Activated naive CD4-positive, alpha-beta T cell treated with anti-CD3 and anti-CD28 coated beads, Interleukin-2, amount 10 ng/mL, durations not matched to agents 7 days and 5 days (primary cell): ENCODE results near the gene ANLN.
A peak's percentile ranks its signal among the peaks of the same experiment; 100 is the strongest.

Experiments used
- CTCF ChIA-PET: fragments of 350-600 bp; sonication (Branson Sonifier 250); formaldehyde crosslinking; loops from one replicate; lab custom pipeline; 2021; ENCODE audit warnings: antibody characterized with exemption; lab: Charles Lee
- DNase-seq: peaks from one replicate; pipeline ENCODE4 v3.0.0-alpha.2; 2020
- H3K27ac Mint-ChIP-seq: one replicate; pipeline ENCODE4 v1.8.0; 2021; ENCODE audit warnings: mild to moderate bottlenecking, moderate library complexity, mixed read lengths
- H3K27me3 Mint-ChIP-seq: one replicate; pipeline ENCODE4 v1.8.0; 2021; ENCODE audit warnings: mild to moderate bottlenecking, mixed read lengths
- H3K36me3 Mint-ChIP-seq: one replicate; pipeline ENCODE4 v1.8.0; 2021; ENCODE audit warnings: mixed read lengths
- H3K4me1 Mint-ChIP-seq: one replicate; pipeline ENCODE4 v1.8.0; 2021; ENCODE audit warnings: mixed read lengths
- H3K4me3 Mint-ChIP-seq: one replicate; pipeline ENCODE4 v1.8.0; 2021; ENCODE audit warnings: mild to moderate bottlenecking, moderate library complexity, mixed read lengths
- H3K9me3 Mint-ChIP-seq: one replicate; pipeline ENCODE4 v1.8.0; 2021; ENCODE audit warnings: mixed read lengths

The ANLN gene

DNA sequence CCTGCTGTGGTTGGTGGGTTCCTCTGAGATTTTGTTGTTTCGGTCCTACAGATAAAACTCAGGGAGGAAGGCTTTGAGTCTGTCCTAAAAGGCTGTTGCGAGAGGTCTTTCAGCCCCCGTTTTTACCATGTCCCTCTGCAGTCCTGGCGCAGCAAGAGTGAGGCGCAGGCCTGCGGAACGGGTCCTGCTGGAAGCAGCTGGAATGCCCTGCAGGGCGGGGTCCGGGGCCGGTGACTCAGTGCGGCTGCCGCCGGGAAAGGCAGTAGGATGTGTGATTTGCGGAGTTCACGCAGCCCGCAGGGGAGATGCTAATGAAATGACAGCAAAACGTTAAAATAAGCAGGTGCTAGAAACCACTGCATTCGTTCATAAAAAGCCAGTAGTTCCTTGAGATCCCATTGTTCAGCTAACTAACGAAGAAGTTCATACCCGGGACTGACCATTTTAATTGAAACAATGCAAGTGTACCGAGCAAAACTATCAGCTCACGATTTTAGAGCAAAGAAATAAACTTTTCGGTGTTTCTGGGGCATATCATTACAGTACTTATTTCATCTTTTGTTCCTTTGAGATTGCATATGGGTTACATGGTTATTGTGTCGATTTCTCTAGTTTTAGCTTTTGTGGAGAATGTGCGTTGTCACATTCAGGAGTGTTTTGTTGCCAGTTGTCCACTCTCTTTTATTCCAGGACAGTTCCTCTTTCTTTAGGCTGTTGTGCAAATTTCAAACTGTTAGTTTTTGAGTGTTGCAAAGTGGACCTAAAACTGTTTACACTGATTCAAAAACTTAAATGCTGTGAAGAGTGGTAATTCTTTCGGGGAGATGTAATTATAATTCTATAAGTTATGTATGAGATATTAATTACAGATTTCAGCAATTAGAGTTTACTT is 783 bp downstream of the ANLN start:
- Mint-ChIP-seq H3K4me3 (peak overlapping the region; percentile 85), H3K27me3 (peaks cover 20% of the 10 kb centered on the region), H3K36me3 (peaks cover 32% of the 10 kb centered on the region), H3K4me1 (peaks cover 44% of the 10 kb centered on the region), H3K9me3 (peaks cover 8% of the 10 kb centered on the region), H3K27ac (peak overlapping the region; percentile 83)
- CTCF ChIA-PET = interaction anchor here (0.8 to 2.4 kb wide), 2 partner anchors 23 to 51 kb away, joined by 4 to 11 read pairs; a partner anchor contains a TSS
- DNase-seq = peak; percentile 68

DNA sequence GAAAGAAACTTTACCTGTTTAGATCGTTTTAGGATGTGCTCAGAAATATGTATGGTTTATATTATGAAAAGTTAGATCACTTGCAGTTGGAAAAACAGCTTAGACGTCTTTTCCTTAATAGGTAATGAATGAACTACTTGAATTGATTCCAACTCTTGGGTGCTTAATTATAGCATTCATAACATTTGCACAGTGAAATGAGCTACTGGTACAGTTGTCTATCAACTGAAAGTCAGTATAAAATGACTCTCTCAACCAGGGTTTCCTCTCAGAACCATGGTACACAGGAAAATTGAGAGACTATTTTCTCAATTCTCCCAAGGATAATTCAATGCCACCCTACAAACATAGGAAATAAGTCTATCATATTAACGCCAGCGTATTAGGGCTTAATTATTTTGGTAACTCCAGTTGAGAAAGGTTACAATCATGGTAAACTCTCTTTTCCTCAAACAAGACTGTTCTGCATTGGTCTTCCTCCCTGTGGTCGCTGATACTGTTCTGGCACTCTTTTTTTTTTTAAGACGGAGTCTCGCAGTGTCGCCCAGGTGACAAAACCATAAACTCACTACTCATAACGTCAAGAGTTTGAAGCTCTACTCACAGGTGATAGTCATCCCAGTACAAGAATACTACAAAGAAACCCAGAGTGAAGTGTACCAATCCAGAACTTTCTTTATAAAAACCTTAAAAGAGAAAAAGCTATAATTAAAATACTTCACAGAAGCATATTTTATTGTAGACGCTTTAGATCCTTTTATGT is 2.0 kb downstream of the ANLN start:
- H3K27me3 Mint-ChIP-seq = peaks cover 14% of the 10 kb centered on the region
- peak overlapping the region; percentile 63 for H3K27ac Mint-ChIP-seq
- peak overlapping the region; percentile 85 for H3K4me3 Mint-ChIP-seq
- CTCF ChIA-PET = interaction anchor here (1.5 kb wide), 1 partner anchor 25 kb away, joined by 6 read pairs; a partner anchor contains a TSS
- peaks cover 41% of the 10 kb centered on the region for H3K36me3 Mint-ChIP-seq
- peaks cover 11% of the 10 kb centered on the region for H3K9me3 Mint-ChIP-seq
- DNase-seq = peak; percentile 24
- H3K4me1 Mint-ChIP-seq = peaks cover 50% of the 10 kb centered on the region

DNA sequence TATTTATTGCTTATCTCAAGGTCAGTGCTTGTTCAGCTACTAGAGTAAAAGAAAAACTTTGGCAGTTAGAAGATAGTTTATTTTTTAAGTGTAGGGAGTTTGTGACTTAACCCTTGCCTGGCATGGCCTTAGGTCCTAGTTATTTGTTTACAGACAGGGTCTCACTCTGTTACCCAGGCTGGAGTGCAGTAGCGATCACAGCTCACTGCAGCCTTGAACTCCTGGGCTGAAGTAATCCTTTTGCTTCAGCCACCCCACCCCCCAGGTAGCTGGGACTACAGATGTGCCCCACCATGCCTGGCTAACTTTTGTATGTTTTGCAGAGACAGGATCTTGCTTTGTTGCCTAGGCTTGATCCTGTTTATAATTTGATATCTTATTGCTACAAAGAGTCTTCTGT is 4.2 kb downstream of the ANLN start:
- H3K27me3 Mint-ChIP-seq = peaks cover 9% of the 10 kb centered on the region
- no peak overlapping the region for H3K4me3 Mint-ChIP-seq
- CTCF ChIA-PET = interaction anchor here (1.6 kb wide), 1 partner anchor 75 kb away, joined by 3 read pairs; no protein-coding TSS in a partner anchor
- peaks cover 57% of the 10 kb centered on the region for H3K36me3 Mint-ChIP-seq
- no peak for DNase-seq
- H3K27ac Mint-ChIP-seq = no peak overlapping the region
- H3K9me3 Mint-ChIP-seq = peaks cover 11% of the 10 kb centered on the region
- peaks cover 52% of the 10 kb centered on the region for H3K4me1 Mint-ChIP-seq

DNA sequence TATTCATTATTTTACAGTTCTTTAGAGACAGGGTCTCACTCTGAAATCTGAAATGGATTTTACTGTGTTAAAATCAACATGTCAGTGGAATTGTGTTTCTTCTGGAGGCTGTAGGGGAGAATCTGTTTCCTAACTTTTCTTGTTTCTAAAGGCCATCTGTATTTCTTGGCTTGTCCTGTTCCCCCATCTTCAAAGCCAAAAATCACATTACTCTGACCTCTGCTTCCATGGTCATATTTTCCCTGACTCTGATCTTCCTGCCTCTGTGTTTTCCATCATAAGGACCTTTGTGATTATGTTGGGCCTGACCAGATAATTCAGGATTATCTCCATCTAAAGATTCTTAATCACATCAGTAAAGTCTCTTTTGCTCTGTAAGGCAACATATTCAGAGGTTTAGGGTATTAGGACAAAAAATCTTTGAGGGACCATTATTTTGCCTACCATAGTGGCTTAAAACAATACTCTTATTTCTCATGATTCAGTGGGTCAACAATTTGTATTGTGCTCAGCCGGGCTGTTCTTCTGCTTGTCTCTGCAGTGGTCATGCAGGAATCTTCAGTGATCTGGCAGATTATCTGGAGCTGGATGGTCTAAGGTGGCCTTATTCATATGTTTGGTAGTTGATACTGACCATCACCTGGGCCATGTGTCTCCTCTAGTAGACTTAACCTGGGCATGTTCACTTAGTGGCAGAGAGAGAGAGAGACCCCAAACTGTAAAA is 5.7 kb downstream of the ANLN start:
- CTCF ChIA-PET = no interaction called here
- no peak for DNase-seq
- Mint-ChIP-seq H3K4me1 (peaks cover 50% of the 10 kb centered on the region), H3K36me3 (peaks cover 72% of the 10 kb centered on the region), H3K27ac (no peak overlapping the region), H3K4me3 (no peak overlapping the region), H3K9me3 (peaks cover 11% of the 10 kb centered on the region), H3K27me3 (no peaks in the 10 kb centered on the region)

DNA sequence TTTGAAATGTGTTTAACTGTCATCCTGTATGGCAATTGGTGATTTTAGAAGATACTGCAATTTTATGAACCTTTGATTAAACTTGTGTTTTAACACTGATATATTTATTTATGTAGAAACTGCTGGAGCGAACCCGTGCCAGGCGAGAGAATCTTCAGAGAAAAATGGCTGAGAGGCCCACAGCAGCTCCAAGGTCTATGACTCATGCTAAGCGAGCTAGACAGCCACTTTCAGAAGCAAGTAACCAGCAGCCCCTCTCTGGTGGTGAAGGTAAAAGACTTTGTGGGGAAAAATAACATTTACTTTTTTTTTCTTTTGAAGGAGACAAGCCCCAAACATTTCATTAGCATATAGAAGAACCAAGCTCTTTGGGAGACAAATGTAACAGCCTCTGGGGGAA is 6.5 kb downstream of the ANLN start:
- Mint-ChIP-seq H3K27me3 (no peaks in the 10 kb centered on the region), H3K9me3 (peaks cover 11% of the 10 kb centered on the region), H3K36me3 (peaks cover 72% of the 10 kb centered on the region), H3K4me1 (peaks cover 43% of the 10 kb centered on the region), H3K4me3 (no peak overlapping the region), H3K27ac (no peak overlapping the region)
- no peak for DNase-seq
- CTCF ChIA-PET = interaction anchor here (0.5 kb wide), 1 partner anchor 957 kb away, joined by 3 read pairs; no protein-coding TSS in a partner anchor

DNA sequence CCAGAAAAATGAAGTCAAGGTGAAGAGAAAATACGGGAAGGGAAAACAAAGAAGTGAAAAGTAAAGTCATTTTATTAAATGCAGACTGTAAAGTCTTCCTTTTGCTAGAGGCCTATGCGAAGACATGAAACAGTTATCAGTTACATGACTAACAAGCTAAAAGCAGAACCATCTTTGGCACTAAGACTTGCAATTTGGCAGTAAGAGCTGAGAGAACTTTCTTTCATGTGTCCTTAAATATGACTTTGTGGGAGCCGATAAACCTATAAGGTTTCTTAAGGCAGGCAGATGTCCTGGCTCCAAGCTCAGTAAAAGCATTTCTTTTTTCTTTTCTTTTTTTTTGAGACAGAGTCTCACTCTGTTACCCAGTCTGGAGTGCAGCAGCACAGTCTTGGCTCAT is 10.4 kb downstream of the ANLN start:
- CTCF ChIA-PET = interaction anchor here (0.7 to 1.3 kb wide), 2 partner anchors 41 to 50 kb away, joined by 3 to 4 read pairs; no protein-coding TSS in a partner anchor
- Mint-ChIP-seq H3K27ac (no peak overlapping the region), H3K36me3 (peaks cover 73% of the 10 kb centered on the region), H3K9me3 (peaks cover 7% of the 10 kb centered on the region), H3K4me3 (no peak overlapping the region), H3K4me1 (peaks cover 24% of the 10 kb centered on the region), H3K27me3 (no peaks in the 10 kb centered on the region)
- no peak for DNase-seq

DNA sequence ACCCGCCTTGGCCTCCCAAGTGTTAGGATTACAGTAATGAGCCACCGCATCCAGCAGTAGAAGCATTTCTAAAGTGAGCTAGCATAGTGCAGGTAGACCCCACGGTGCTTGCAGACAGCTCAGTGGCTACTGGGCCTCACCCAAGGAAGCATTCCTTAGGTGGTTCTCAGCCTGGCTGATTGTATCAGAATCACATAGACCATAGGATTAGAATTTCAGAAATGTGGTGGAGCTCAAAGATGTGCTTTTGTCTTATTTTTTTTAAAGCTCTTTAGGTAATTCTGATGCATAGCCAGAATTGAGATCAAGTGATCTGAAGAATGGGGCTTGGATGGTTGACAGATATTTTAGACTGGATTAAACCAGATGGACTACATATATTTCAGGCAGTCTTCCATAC is 10.9 kb downstream of the ANLN start:
- H3K4me3 Mint-ChIP-seq = no peak overlapping the region
- H3K27ac Mint-ChIP-seq = no peak overlapping the region
- peaks cover 18% of the 10 kb centered on the region for H3K4me1 Mint-ChIP-seq
- CTCF ChIA-PET = interaction anchor here (1.3 kb wide), 1 partner anchor 41 kb away, joined by 4 read pairs; no protein-coding TSS in a partner anchor
- H3K9me3 Mint-ChIP-seq = peaks cover 1% of the 10 kb centered on the region
- DNase-seq = no peak
- peaks cover 71% of the 10 kb centered on the region for H3K36me3 Mint-ChIP-seq
- H3K27me3 Mint-ChIP-seq = no peaks in the 10 kb centered on the region

DNA sequence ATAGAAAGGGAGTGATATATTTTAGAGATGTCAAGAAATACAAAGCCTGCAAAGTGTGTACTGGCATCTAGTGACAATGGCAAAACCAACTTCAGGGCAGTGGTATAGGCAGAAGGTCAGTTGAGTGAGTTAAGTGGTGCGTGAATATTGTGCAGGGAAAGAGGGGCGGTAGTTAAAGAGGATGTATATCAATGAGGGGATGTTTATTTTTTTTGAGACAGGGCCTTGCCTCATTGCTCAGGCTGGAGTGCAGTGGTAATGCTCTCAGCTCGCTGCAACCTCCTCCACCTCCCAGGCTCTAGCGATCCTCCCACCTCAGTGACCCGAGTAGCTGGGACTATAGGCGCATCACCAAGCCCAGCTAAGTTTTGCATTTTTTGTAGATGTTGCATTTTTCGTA is 13.8 kb downstream of the ANLN start:
- H3K27ac Mint-ChIP-seq = no peak overlapping the region
- peaks cover 12% of the 10 kb centered on the region for H3K4me1 Mint-ChIP-seq
- H3K4me3 Mint-ChIP-seq = no peak overlapping the region
- no peak for DNase-seq
- CTCF ChIA-PET = no interaction called here
- H3K27me3 Mint-ChIP-seq = no peaks in the 10 kb centered on the region
- peaks cover 60% of the 10 kb centered on the region for H3K36me3 Mint-ChIP-seq
- H3K9me3 Mint-ChIP-seq = no peaks in the 10 kb centered on the region

DNA sequence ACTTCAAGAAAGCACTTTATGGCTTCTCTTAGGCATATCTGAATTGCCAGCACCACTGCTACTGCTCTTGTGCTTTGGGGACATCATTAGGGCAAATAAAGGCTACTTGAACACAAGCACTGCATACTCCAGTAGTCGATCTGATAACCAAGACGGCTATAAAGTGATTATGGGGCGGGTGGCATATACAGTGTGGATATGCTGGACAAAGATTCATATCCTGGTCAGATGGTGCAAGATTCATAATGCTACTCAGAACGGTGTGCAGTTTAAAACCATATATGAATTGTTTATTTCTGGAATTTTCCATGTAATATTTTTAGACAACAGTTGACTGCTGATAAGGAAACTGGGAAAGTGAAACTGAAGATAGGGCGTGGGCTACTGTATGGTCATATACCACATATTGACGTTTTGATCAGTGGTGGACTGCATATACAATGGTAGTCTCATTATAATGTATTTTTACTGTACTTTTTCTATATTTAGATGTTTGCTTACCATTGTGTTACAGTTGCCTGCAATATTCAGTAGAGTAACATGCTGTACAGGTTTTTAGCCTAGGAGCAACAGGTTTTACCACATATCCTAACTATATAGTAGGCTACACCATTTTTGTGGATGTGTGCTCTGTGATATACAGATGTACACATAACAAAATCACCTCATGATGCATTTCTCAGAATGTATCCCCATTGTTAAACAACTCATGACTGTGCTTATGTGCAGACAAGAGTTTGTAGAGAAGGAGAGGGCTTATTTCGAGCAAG is 15.2 kb downstream of the ANLN start:
- Mint-ChIP-seq H3K27ac (no peak overlapping the region), H3K27me3 (no peaks in the 10 kb centered on the region), H3K36me3 (peaks cover 58% of the 10 kb centered on the region), H3K9me3 (no peaks in the 10 kb centered on the region), H3K4me3 (no peak overlapping the region), H3K4me1 (peaks cover 12% of the 10 kb centered on the region)
- no peak for DNase-seq
- CTCF ChIA-PET = no interaction called here

DNA sequence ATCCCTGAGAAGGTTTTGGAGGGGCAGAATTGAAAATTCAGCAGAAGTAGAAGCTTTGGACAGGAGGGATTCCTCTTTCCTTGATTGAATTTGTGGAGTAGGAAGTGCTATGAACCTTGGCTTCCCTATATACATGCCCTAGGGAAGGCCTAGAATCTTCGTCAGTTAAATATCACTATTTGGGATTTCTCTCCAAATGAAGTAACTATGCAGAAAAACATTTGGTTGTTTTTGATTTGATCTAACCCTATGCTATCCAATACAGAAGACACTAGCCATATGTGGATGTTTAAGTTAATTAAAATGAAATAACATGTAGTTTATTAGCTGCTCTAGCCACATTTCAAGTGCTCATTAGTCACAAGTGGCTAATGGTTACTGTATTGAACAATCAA is 15.7 kb downstream of the ANLN start:
- DNase-seq = no peak
- Mint-ChIP-seq H3K36me3 (peaks cover 53% of the 10 kb centered on the region), H3K27me3 (no peaks in the 10 kb centered on the region), H3K4me3 (no peak overlapping the region), H3K27ac (no peak overlapping the region), H3K4me1 (peaks cover 12% of the 10 kb centered on the region), H3K9me3 (no peaks in the 10 kb centered on the region)
- CTCF ChIA-PET = no interaction called here

DNA sequence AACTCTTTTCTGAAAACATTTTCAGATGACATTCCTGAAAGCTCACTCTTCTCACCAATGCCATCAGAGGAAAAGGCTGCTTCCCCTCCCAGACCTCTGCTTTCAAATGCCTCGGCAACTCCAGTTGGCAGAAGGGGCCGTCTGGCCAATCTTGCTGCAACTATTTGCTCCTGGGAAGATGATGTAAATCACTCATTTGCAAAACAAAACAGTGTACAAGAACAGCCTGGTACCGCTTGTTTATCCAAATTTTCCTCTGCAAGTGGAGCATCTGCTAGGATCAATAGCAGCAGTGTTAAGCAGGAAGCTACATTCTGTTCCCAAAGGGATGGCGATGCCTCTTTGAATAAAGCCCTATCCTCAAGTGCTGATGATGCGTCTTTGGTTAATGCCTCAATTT is 16.5 kb downstream of the ANLN start:
- DNase-seq = no peak
- Mint-ChIP-seq H3K27me3 (no peaks in the 10 kb centered on the region), H3K4me1 (peaks cover 12% of the 10 kb centered on the region), H3K4me3 (no peak overlapping the region), H3K9me3 (no peaks in the 10 kb centered on the region), H3K27ac (peak overlapping the region; percentile 43), H3K36me3 (peaks cover 56% of the 10 kb centered on the region)
- CTCF ChIA-PET = interaction anchor here (0.9 kb wide), 1 partner anchor 19 kb away, joined by 3 read pairs; no protein-coding TSS in a partner anchor

DNA sequence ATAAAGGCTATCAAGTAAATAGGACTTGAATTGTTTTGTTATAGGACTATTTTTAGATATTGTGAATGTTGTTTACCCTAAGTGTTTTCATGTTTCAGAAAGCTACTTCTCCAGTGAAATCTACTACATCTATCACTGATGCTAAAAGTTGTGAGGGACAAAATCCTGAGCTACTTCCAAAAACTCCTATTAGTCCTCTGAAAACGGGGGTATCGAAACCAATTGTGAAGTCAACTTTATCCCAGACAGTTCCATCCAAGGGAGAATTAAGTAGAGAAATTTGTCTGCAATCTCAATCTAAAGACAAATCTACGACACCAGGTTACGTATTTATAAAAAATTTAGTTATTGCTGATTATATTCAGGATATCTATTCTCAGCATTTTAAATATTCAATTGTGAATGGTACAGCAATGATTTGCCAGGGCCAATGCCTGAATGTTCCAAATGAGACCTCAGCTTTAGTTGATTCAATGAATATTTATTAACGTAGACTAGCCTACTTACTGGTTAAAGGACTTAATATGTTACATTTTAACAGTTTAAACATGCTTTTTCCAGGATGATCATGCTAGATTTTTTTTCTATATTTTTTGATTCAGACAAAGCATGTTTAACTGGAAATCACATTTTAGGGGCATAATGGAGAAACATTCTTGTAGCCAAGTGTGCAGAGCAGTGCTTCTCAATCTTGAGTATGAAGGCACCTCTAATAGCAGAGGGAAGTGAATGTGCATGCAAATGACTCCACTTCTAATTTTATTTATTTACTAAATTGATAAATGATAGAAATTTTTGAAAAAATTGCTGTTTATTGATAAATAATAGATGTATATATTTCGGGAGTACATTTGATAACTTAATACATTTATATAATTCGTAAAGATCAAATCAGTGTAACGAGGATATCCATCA is 18.2 kb downstream of the ANLN start:
- DNase-seq = no peak
- Mint-ChIP-seq H3K27ac (no peak overlapping the region), H3K27me3 (no peaks in the 10 kb centered on the region), H3K4me1 (peaks cover 12% of the 10 kb centered on the region), H3K9me3 (no peaks in the 10 kb centered on the region), H3K4me3 (no peak overlapping the region), H3K36me3 (peaks cover 54% of the 10 kb centered on the region)
- CTCF ChIA-PET = no interaction called here
